GM18511 (cell line): ENCODE results near the gene HELZ2.
"Not testable (repeated sequence)": the region's sequence is repeated elsewhere in the genome, so short reads cannot be mapped to it uniquely, and the experiment has no call there.

Experiments
- ATAC-seq: cut with Tn5 transposase; IDR thresholded peaks from one replicate; pipeline ENCODE4 v1.9.1; 2021; ENCODE audit warnings: mild to moderate bottlenecking, moderate library complexity; ENCODE audit not compliant: unreplicated experiment

Gene HELZ2

GRCh38 chr20:63574156-63574828 is at the start of gene HELZ2:
TSS of gene HELZ2 (minus strand) at chr20:63574239. CDS start at chr20:63572385, 1,854 bp downstream.
- ATAC-seq = no peak

- no peak for ATAC-seq
Measured at GRCh38 chr20:63622732-63623131, 48.7 kb upstream of the HELZ2 start.

GRCh38 chr20:63622096-63622495 is 48.1 kb upstream of the HELZ2 start:
- ATAC-seq = no peak

GRCh38 chr20:63620991-63621390 is 47.0 kb upstream of the HELZ2 start:
- no peak for ATAC-seq

GRCh38 chr20:63619505-63619904 is 45.5 kb upstream of the HELZ2 start:
- ATAC-seq = no peak

GRCh38 chr20:63619086-63619485 is 45.0 kb upstream of the HELZ2 start:
- no peak for ATAC-seq

- ATAC-seq = no peak
Measured at GRCh38 chr20:63618291-63618980, 44.4 kb upstream of the HELZ2 start.

- ATAC-seq = no peak
Measured at GRCh38 chr20:63617876-63618265, 43.8 kb upstream of the HELZ2 start.

- ATAC-seq = no peak
Measured at GRCh38 chr20:63617092-63617875, 43.2 kb upstream of the HELZ2 start.

GRCh38 chr20:63613863-63614594 is 40.0 kb upstream of the HELZ2 start:
- not testable (repeated sequence) for ATAC-seq

GRCh38 chr20:63612276-63612931 is 38.4 kb upstream of the HELZ2 start:
- ATAC-seq = no peak

- ATAC-seq = no peak
Measured at GRCh38 chr20:63611646-63612045, 37.6 kb upstream of the HELZ2 start.

GRCh38 chr20:63610581-63611435 is 36.8 kb upstream of the HELZ2 start:
- ATAC-seq = no peak

GRCh38 chr20:63606686-63607085 is 32.6 kb upstream of the HELZ2 start:
- ATAC-seq = no peak

GRCh38 chr20:63602321-63602720 is 28.3 kb upstream of the HELZ2 start:
- ATAC-seq = no peak

GRCh38 chr20:63601679-63602078 is 27.6 kb upstream of the HELZ2 start:
- not testable (repeated sequence) for ATAC-seq

GRCh38 chr20:63599396-63600050 is 25.5 kb upstream of the HELZ2 start:
- no peak for ATAC-seq

GRCh38 chr20:63598479-63599395 is 24.7 kb upstream of the HELZ2 start:
- no peak for ATAC-seq
